C4-2B (cell line): ENCODE results near the gene PEAK3.

Source experiments
- CTCF ChIP-seq: fragments of 450-650 bp; conservative IDR thresholded peaks from 2 replicates; pipeline ENCODE4 v1.5.1; 2017; ENCODE audit warnings: mild to moderate bottlenecking
- ZFX ChIP-seq: fragments of 450-650 bp; IDR thresholded peaks from 2 replicates; pipeline ENCODE4 v1.6.1; 2017

GRCh38 chr19:2317300-2317699 lies 35.3 kb upstream of the PEAK3 start:
- TF ChIP-seq CTCF, result no peak
- no peak for TF ChIP-seq ZFX
